Gastroesophageal sphincter (tissue), 4 donors: ENCODE results near the gene KRTAP16-1. TPM values are rescaled to one million over a fixed set of nuclear protein-coding genes. Genes with fewer than 3 reads are reported as not detected.

ENCODE experiments used
- ATAC-seq: fragments of 150-250 bp; one replicate; pipeline ENCODE4 v1.9.1; 2016; ENCODE audit warnings: mild to moderate bottlenecking, moderate library complexity
- H3K27ac ChIP-seq, 4 donors: fragments of 200-600 bp; sonication (generic) in 3 of 4; 1 replicate in 3 of 4; 2 replicates in 1 of 4; pipeline ENCODE4 v1.5.1; 2016 to 2019
- H3K27me3 ChIP-seq: fragments of 200-600 bp; sonication (generic); one replicate; pipeline ENCODE4 v1.5.1; 2019
- H3K36me3 ChIP-seq, 2 donors: fragments of 200-600 bp; sonication (generic); one replicate each; pipeline ENCODE4 v1.5.1; 2019; ENCODE audit warnings: control low read depth in 1 of 2
- H3K4me1 ChIP-seq, 3 donors: fragments of 200-600 bp; sonication (generic); 1 replicate in 2 of 3; 2 replicates in 1 of 3; pipeline ENCODE4 v1.5.1; 2016 to 2019; ENCODE audit warnings: control low read depth in 2 of 3
- H3K4me3 ChIP-seq, 2 donors: fragments of 200-600 bp; sonication (generic); one replicate each; pipeline ENCODE4 v1.5.1; 2019; ENCODE audit warnings: mild to moderate bottlenecking in 1 of 2, moderate library complexity in 1 of 2
- H3K9me3 ChIP-seq, 3 donors: fragments of 200-600 bp; sonication (generic); one replicate each; pipeline ENCODE4 v1.5.1; 2017 to 2019; ENCODE audit warnings: control low read depth in 2 of 3
- EP300 ChIP-seq: sonication (generic); formaldehyde crosslinking; IDR thresholded peaks from one replicate; pipeline ENCODE4 v1.6.1; 2017; ENCODE audit warnings: antibody characterized with exemption, mild to moderate bottlenecking
- POLR2A ChIP-seq, 2 donors: fragments of 450-650 bp; IDR thresholded peaks; one replicate each; pipeline ENCODE4 v1.6.1; 2017; ENCODE audit warnings: antibody characterized with exemption in 2 of 2, mild to moderate bottlenecking in 2 of 2, moderate library complexity in 1 of 2
- POLR2AphosphoS5 ChIP-seq: sonication (generic); formaldehyde crosslinking; IDR thresholded peaks from one replicate; pipeline ENCODE4 v1.6.1; 2017; ENCODE audit warnings: antibody characterized with exemption
- small RNA-seq, 4 donors: library from RNA; depleted of rRNA; stranded (forward); fragments of <200 nt; gene quantifications; one replicate each; pipeline ENCODE3, GENCODE V24; 2016
- total RNA-seq, 4 donors: library from RNA; depleted of rRNA; stranded (reverse); fragments of >200 nt; gene quantifications; one replicate each; pipeline ENCODE4 v1.1.0, GENCODE V29; 2016
- TF ChIP-seq, protein P1 (sequence below), 4 experiments: fragments of 200-600 bp in 2 of 4; fragments of 450-650 bp in 2 of 4; sonication (generic) in 1 of 4; IDR thresholded peaks; one replicate each; pipeline ENCODE4 v1.5.1; 2017 to 2019; ENCODE audit warnings: antibody characterized with exemption in 4 of 4, mild to moderate bottlenecking in 2 of 4, moderate library complexity in 2 of 4

KRTAP16-1 gene
- total RNA-seq, 4 donors from 2014 or later: not detected

DNA sequence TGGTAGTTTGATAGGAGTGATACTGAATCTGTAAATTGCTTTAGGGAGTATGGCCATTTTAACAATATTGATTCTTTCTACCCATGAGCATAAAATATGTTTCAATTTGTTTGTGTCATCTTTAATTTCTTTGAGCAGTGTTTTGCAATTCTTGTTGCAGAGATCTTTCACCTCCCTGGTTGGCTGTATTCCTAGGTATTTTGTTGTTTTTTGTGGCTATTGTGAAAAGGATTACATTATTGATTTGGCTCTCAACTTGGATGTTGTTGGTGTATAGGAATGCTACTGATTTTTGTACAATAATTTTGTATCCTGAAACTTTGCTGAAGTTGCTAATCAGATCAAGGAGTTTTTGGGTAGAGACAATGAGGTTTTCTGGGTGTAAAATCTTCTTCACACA lies 50.7 kb downstream of the KRTAP16-1 start:
- no peak overlapping the region for H3K27ac ChIP-seq
- no peaks in the 10 kb centered on the region for H3K36me3 ChIP-seq
- H3K4me3 ChIP-seq: no peak overlapping the region
- TF ChIP-seq POLR2A (IDR thresholded peaks at IDR 0.05): no peak
- TF ChIP-seq EP300: no peak
- no peak for TF ChIP-seq POLR2AphosphoS5
- TF ChIP-seq, protein P1, sequence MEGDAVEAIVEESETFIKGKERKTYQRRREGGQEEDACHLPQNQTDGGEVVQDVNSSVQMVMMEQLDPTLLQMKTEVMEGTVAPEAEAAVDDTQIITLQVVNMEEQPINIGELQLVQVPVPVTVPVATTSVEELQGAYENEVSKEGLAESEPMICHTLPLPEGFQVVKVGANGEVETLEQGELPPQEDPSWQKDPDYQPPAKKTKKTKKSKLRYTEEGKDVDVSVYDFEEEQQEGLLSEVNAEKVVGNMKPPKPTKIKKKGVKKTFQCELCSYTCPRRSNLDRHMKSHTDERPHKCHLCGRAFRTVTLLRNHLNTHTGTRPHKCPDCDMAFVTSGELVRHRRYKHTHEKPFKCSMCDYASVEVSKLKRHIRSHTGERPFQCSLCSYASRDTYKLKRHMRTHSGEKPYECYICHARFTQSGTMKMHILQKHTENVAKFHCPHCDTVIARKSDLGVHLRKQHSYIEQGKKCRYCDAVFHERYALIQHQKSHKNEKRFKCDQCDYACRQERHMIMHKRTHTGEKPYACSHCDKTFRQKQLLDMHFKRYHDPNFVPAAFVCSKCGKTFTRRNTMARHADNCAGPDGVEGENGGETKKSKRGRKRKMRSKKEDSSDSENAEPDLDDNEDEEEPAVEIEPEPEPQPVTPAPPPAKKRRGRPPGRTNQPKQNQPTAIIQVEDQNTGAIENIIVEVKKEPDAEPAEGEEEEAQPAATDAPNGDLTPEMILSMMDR (IDR thresholded peaks at IDR 0.05): no peak
- peaks cover 30% of the 10 kb centered on the region for H3K27me3 ChIP-seq
- no peaks in the 10 kb centered on the region for H3K9me3 ChIP-seq
- H3K4me1 ChIP-seq: no peaks in the 10 kb centered on the region
- no peak for ATAC-seq

Small RNA genes within 50 kb of the gene (small RNA-seq; reads per million reads assigned to genes)
- 0 reads per million in 4 donors for gene KRTAP9-10P

Other genes starting within 250 kb of the KRTAP16-1 start
- gene KRTAP2-3, start 249.2 kb downstream of the KRTAP16-1 start, total RNA-seq: not detected
- not detected for gene KRTAP2-4, start 243.4 kb downstream of the KRTAP16-1 start, total RNA-seq
- gene KRTAP4-7, start 225.2 kb downstream of the KRTAP16-1 start, total RNA-seq: not detected
- not detected for gene KRTAP4-8, start 211.2 kb downstream of the KRTAP16-1 start, total RNA-seq
- not detected for gene KRTAP4-16, start 207.1 kb downstream of the KRTAP16-1 start, total RNA-seq
- not detected for gene KRTAP4-9, start 203.9 kb downstream of the KRTAP16-1 start, total RNA-seq
- gene KRTAP4-11, start 190.9 kb downstream of the KRTAP16-1 start, total RNA-seq: not detected
- gene KRTAP4-12, start 185.1 kb downstream of the KRTAP16-1 start, total RNA-seq: not detected
- gene KRTAP4-6, start 168.8 kb downstream of the KRTAP16-1 start, total RNA-seq: not detected
- not detected for gene KRTAP4-5, start 159.5 kb downstream of the KRTAP16-1 start, total RNA-seq
- not detected for gene KRTAP4-4, start 148.6 kb downstream of the KRTAP16-1 start, total RNA-seq
- not detected for gene KRTAP4-3, start 141.1 kb downstream of the KRTAP16-1 start, total RNA-seq
- gene KRTAP4-2, start 131.1 kb downstream of the KRTAP16-1 start, total RNA-seq: not detected
- gene KRTAP4-1, start 124.4 kb downstream of the KRTAP16-1 start, total RNA-seq: not detected
- not detected for gene KRTAP9-1, start 119.4 kb downstream of the KRTAP16-1 start, total RNA-seq
- not detected for gene KRTAP9-2, start 82.7 kb downstream of the KRTAP16-1 start, total RNA-seq
- not detected for gene KRTAP9-3, start 76.9 kb downstream of the KRTAP16-1 start, total RNA-seq
- gene KRTAP9-8, start 71.3 kb downstream of the KRTAP16-1 start, total RNA-seq: not detected
- gene KRTAP9-4, start 59.6 kb downstream of the KRTAP16-1 start, total RNA-seq: not detected
- not detected for gene KRTAP9-9, start 53.9 kb downstream of the KRTAP16-1 start, total RNA-seq
- gene KRTAP9-6, start 43.9 kb downstream of the KRTAP16-1 start, total RNA-seq: not detected
- gene KRTAP9-7, start 33.6 kb downstream of the KRTAP16-1 start, total RNA-seq: under 1 TPM in 1 of 4 donors, not detected in 3; 0.66 TPM
- not detected for gene KRTAP29-1, start 6.5 kb downstream of the KRTAP16-1 start, total RNA-seq
- not detected for gene KRTAP17-1, start 6.4 kb upstream of the KRTAP16-1 start, total RNA-seq
- gene KRT33A, start 41.5 kb upstream of the KRTAP16-1 start, total RNA-seq: not detected
- gene KRT33B, start 60.5 kb upstream of the KRTAP16-1 start, total RNA-seq: not detected
- under 1 TPM in 1 of 4 donors, not detected in 3; 0.27 TPM for gene KRT34, start 73.0 kb upstream of the KRTAP16-1 start, total RNA-seq
- gene KRT31, start 88.3 kb upstream of the KRTAP16-1 start, total RNA-seq: not detected
- gene KRT37, start 115.3 kb upstream of the KRTAP16-1 start, total RNA-seq: not detected
- gene KRT38, start 131.7 kb upstream of the KRTAP16-1 start, total RNA-seq: not detected
- gene KRT32, start 158.1 kb upstream of the KRTAP16-1 start, total RNA-seq: under 1 TPM in 1 of 4 donors, not detected in 3; 0.13 TPM
- not detected for gene KRT35, start 171.8 kb upstream of the KRTAP16-1 start, total RNA-seq
- not detected for gene KRT36, start 180.6 kb upstream of the KRTAP16-1 start, total RNA-seq
- gene KRT13, start 196.3 kb upstream of the KRTAP16-1 start, total RNA-seq: 1,000 to 10,000 TPM in 1 of 4 donors, 100 to 1,000 TPM in 1, 10 to 100 TPM in 2; 20.7 to 1,501 (median 80.1) TPM
- 100 to 1,000 TPM in 1 of 4 donors, 1 to 10 TPM in 3; 1.2 to 129 (median 4.2) TPM for gene KRT15, start 209.6 kb upstream of the KRTAP16-1 start, total RNA-seq
- gene KRT19, start 219.0 kb upstream of the KRTAP16-1 start, total RNA-seq: 100 to 1,000 TPM in 1 of 4 donors, 1 to 10 TPM in 3; 2.9 to 154 (median 6.5) TPM